ENCODE data around the gene AOC3.
A peak's percentile ranks its signal among the peaks of the same experiment; 100 is the strongest.

AOC3 gene

GRCh38 chr17:42850954-42851353 is at the start of gene AOC3:
Gene AOC3, plus strand, starts transcription at chr17:42851199. Its CDS starts 145 bp downstream, at chr17:42851344.
- intact Hi-C loops (cut with DNase I; ENCODE audit: low total_unique reads), result no loop called here
- H3K4me3 ChIP-seq, result peak within 1 kb of the TSS; percentile 62 to 72

DNA sequence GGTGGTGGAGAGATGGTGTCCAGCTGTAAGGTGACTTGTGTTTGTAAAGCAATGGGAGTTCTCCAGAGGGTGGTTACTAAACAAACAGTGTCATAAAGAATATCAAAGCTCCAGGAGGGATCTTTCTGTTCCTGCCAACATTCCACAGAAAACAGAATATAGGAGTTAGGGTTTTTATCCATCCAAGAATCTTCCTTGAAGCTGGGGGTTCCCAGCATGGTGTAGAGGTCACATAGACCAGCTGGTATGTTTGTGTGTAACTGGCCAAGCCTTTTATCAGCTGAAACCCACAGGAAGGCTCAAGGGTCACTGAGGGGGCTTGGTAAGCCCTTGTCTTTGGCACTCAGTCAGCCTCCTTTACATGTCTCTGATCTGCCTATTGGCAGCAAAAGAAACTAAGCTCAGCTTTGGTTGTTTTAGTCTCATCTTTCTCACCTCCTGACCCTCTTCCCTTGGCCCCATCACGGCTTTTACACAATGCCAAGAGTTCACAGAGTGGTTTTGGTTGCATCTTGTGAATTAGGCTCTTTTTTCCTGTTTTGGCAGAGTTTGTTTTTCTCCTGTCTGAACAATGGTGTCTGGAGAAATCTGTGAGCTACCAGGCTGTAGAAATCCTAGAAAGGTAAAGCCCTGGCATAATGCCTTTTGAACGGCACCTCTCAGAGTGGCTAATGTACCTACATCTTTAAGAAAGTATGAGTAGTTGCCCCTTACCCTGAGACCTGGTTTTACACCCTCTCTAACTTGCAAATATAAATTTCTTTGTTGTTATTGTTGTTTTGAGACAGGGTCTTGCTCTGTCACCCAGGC is 47.7 kb upstream of the AOC3 start:
- Histone ChIP-seq H3K27ac (no peak overlapping the region), H3K27me3 (no peaks in the 10 kb centered on the region), H3K4me3 (no peak overlapping the region), H3K36me3 (no peaks in the 10 kb centered on the region), H3K4me1 (peaks cover 0 to 7% (median 5%) of the 10 kb centered on the region in 4 donors), H3K9me3 (no peaks in the 10 kb centered on the region)
- TF ChIP-seq, protein P1, sequence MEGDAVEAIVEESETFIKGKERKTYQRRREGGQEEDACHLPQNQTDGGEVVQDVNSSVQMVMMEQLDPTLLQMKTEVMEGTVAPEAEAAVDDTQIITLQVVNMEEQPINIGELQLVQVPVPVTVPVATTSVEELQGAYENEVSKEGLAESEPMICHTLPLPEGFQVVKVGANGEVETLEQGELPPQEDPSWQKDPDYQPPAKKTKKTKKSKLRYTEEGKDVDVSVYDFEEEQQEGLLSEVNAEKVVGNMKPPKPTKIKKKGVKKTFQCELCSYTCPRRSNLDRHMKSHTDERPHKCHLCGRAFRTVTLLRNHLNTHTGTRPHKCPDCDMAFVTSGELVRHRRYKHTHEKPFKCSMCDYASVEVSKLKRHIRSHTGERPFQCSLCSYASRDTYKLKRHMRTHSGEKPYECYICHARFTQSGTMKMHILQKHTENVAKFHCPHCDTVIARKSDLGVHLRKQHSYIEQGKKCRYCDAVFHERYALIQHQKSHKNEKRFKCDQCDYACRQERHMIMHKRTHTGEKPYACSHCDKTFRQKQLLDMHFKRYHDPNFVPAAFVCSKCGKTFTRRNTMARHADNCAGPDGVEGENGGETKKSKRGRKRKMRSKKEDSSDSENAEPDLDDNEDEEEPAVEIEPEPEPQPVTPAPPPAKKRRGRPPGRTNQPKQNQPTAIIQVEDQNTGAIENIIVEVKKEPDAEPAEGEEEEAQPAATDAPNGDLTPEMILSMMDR (IDR thresholded peaks at IDR 0.05), result no peak
- intact Hi-C loops (cut with DNase I; ENCODE audit: low total_unique reads), result no loop called here
- DNase-seq, result no peak

More at GRCh38 chr17:42850954-42851353, at the start of gene AOC3:
- Histone ChIP-seq H3K36me3 (peaks cover 8 to 13% (median 9%) of the 10 kb centered on the region in 3 donors), H3K27me3 (no peaks in the 10 kb centered on the region), H3K4me1 (peaks cover 0 to 55% (median 29%) of the 10 kb centered on the region in 4 donors), H3K9me3 (no peaks in the 10 kb centered on the region), H3K27ac (peak within 1 kb of the TSS; percentile 90 to 96)
- peak; percentile 66 to 91 for DNase-seq
- TF ChIP-seq, protein P1 (IDR thresholded peaks at IDR 0.05), result no peak

GRCh38 chr17:42804918-42805367 is 46.1 kb upstream of the AOC3 start:
- Histone ChIP-seq H3K36me3 (no peaks in the 10 kb centered on the region), H3K9me3 (no peaks in the 10 kb centered on the region), H3K4me1 (no peaks in the 10 kb centered on the region), H3K27ac (no peak overlapping the region), H3K4me3 (no peak overlapping the region), H3K27me3 (no peaks in the 10 kb centered on the region)
- DNase-seq, result no peak
- intact Hi-C loops (cut with DNase I; ENCODE audit: low total_unique reads), result no loop called here
- TF ChIP-seq, protein P1 (IDR thresholded peaks at IDR 0.05), result no peak

GRCh38 chr17:42806249-42806648 is 44.8 kb upstream of the AOC3 start:
- Histone ChIP-seq H3K4me1 (no peaks in the 10 kb centered on the region), H3K9me3 (no peaks in the 10 kb centered on the region), H3K4me3 (no peak overlapping the region), H3K27me3 (no peaks in the 10 kb centered on the region), H3K36me3 (peaks cover 7 to 13% (median 8%) of the 10 kb centered on the region in 3 donors), H3K27ac (no peak overlapping the region)
- TF ChIP-seq, protein P1 (IDR thresholded peaks at IDR 0.05), result no peak
- DNase-seq, result no peak
- intact Hi-C loops (cut with DNase I; ENCODE audit: low total_unique reads), result no loop called here

- Histone ChIP-seq H3K4me1 (no peaks in the 10 kb centered on the region), H3K4me3 (no peak overlapping the region), H3K27ac (no peak overlapping the region), H3K9me3 (no peaks in the 10 kb centered on the region), H3K27me3 (no peaks in the 10 kb centered on the region), H3K36me3 (peaks cover 29 to 38% (median 32%) of the 10 kb centered on the region in 3 donors)
- intact Hi-C loops (cut with DNase I; ENCODE audit: low total_unique reads), result no loop called here
- DNase-seq, result peak in 1 of 2 donors; percentile 57
- TF ChIP-seq, protein P1 (IDR thresholded peaks at IDR 0.05), result no peak
Measured at GRCh38 chr17:42809250-42809649, 41.7 kb upstream of the AOC3 start.

Measured in tibial artery (tissue), 4 donors.